ENCODE data around the gene ABCA12.

The ABCA12 gene

GRCh38 chr2:215136669-215137328 is 1.6 kb downstream of the ABCA12 start:
- H3K36me3 ChIP-seq (ENCODE audit: control insufficient read depth in 4 of 4, insufficient read depth in 4 of 4, low read length in 3 of 4), result no peaks in the 10 kb centered on the region
- no peaks in the 10 kb centered on the region for H3K4me1 ChIP-seq (ENCODE audit: control extremely low read depth in 1 of 4, control insufficient read depth in 4 of 4, insufficient read depth in 4 of 4, low read length in 3 of 4)
- H3K27ac ChIP-seq (ENCODE audit: insufficient read depth in 1 of 2, low read depth in 1 of 2, low read length in 2 of 2, poor library complexity in 1 of 2, severe bottlenecking in 2 of 2), result no peak overlapping the region
- no CpG with 5 or more reads among the region's 3 CpGs for WGBS (ENCODE audit: insufficient coverage)
- H3K9me3 ChIP-seq (ENCODE audit: control extremely low read depth in 1 of 5, control insufficient read depth in 4 of 5, insufficient read depth in 2 of 5, low read depth in 1 of 5, low read length in 4 of 5), result no peaks in the 10 kb centered on the region
- H3K4me3 ChIP-seq (ENCODE audit: control insufficient read depth in 1 of 7, extremely low read depth in 1 of 7, insufficient read depth in 4 of 7, low read depth in 2 of 7, low read length in 6 of 7), result no peak overlapping the region
- ChIA-PET POLR2A (no interaction called here), CTCF (no interaction called here)
- H3K27me3 ChIP-seq (replicated peaks in 2 of 5; ENCODE audit: control insufficient read depth in 4 of 5, insufficient read depth in 5 of 5, low read length in 4 of 5), result no peaks in the 10 kb centered on the region
- no peak for DNase-seq

GRCh38 chr2:215120401-215120800 is 18.0 kb downstream of the ABCA12 start:
- 88% methylated on average over 3 of the region's 3 CpGs for WGBS (ENCODE audit: insufficient coverage)
- Histone ChIP-seq H3K4me1 (ENCODE audit: control extremely low read depth in 1 of 4, control insufficient read depth in 4 of 4, insufficient read depth in 4 of 4, low read length in 3 of 4) (no peaks in the 10 kb centered on the region), H3K27ac (ENCODE audit: insufficient read depth in 1 of 2, low read depth in 1 of 2, low read length in 2 of 2, poor library complexity in 1 of 2, severe bottlenecking in 2 of 2) (no peak overlapping the region), H3K4me3 (ENCODE audit: control insufficient read depth in 1 of 7, extremely low read depth in 1 of 7, insufficient read depth in 4 of 7, low read depth in 2 of 7, low read length in 6 of 7) (no peak overlapping the region), H3K36me3 (ENCODE audit: control insufficient read depth in 4 of 4, insufficient read depth in 4 of 4, low read length in 3 of 4) (no peaks in the 10 kb centered on the region), H3K27me3 (replicated peaks in 2 of 5; ENCODE audit: control insufficient read depth in 4 of 5, insufficient read depth in 5 of 5, low read length in 4 of 5) (no peaks in the 10 kb centered on the region), H3K9me3 (ENCODE audit: control extremely low read depth in 1 of 5, control insufficient read depth in 4 of 5, insufficient read depth in 2 of 5, low read depth in 1 of 5, low read length in 4 of 5) (peaks cover 0 to 5% (median 0%) of the 10 kb centered on the region in 5 experiments)
- no peak for DNase-seq
- CTCF ChIA-PET, result no interaction called here
- POLR2A ChIA-PET, result no interaction called here

- Histone ChIP-seq H3K27me3 (replicated peaks in 2 of 5; ENCODE audit: control insufficient read depth in 4 of 5, insufficient read depth in 5 of 5, low read length in 4 of 5) (no peaks in the 10 kb centered on the region), H3K4me1 (ENCODE audit: control extremely low read depth in 1 of 4, control insufficient read depth in 4 of 4, insufficient read depth in 4 of 4, low read length in 3 of 4) (no peaks in the 10 kb centered on the region), H3K9me3 (ENCODE audit: control extremely low read depth in 1 of 5, control insufficient read depth in 4 of 5, insufficient read depth in 2 of 5, low read depth in 1 of 5, low read length in 4 of 5) (peaks cover 0 to 5% (median 0%) of the 10 kb centered on the region in 5 experiments), H3K4me3 (ENCODE audit: control insufficient read depth in 1 of 7, extremely low read depth in 1 of 7, insufficient read depth in 4 of 7, low read depth in 2 of 7, low read length in 6 of 7) (no peak overlapping the region), H3K27ac (ENCODE audit: insufficient read depth in 1 of 2, low read depth in 1 of 2, low read length in 2 of 2, poor library complexity in 1 of 2, severe bottlenecking in 2 of 2) (no peak overlapping the region), H3K36me3 (ENCODE audit: control insufficient read depth in 4 of 4, insufficient read depth in 4 of 4, low read length in 3 of 4) (no peaks in the 10 kb centered on the region)
- POLR2A ChIA-PET, result no interaction called here
- no CpG with 5 or more reads among the region's 2 CpGs for WGBS (ENCODE audit: insufficient coverage)
- CTCF ChIA-PET, result no interaction called here
- DNase-seq, result no peak
Observed at GRCh38 chr2:215119847-215120246, 18.6 kb downstream of the ABCA12 start.

- WGBS (ENCODE audit: insufficient coverage), result no CpG with 5 or more reads among the region's 3 CpGs
- ChIA-PET POLR2A (no interaction called here), CTCF (no interaction called here)
- Histone ChIP-seq H3K27ac (ENCODE audit: insufficient read depth in 1 of 2, low read depth in 1 of 2, low read length in 2 of 2, poor library complexity in 1 of 2, severe bottlenecking in 2 of 2) (no peak overlapping the region), H3K4me3 (ENCODE audit: control insufficient read depth in 1 of 7, extremely low read depth in 1 of 7, insufficient read depth in 4 of 7, low read depth in 2 of 7, low read length in 6 of 7) (no peak overlapping the region), H3K36me3 (ENCODE audit: control insufficient read depth in 4 of 4, insufficient read depth in 4 of 4, low read length in 3 of 4) (no peaks in the 10 kb centered on the region), H3K4me1 (ENCODE audit: control extremely low read depth in 1 of 4, control insufficient read depth in 4 of 4, insufficient read depth in 4 of 4, low read length in 3 of 4) (no peaks in the 10 kb centered on the region), H3K27me3 (replicated peaks in 2 of 5; ENCODE audit: control insufficient read depth in 4 of 5, insufficient read depth in 5 of 5, low read length in 4 of 5) (no peaks in the 10 kb centered on the region), H3K9me3 (ENCODE audit: control extremely low read depth in 1 of 5, control insufficient read depth in 4 of 5, insufficient read depth in 2 of 5, low read depth in 1 of 5, low read length in 4 of 5) (no peaks in the 10 kb centered on the region)
- DNase-seq, result no peak
Observed at GRCh38 chr2:215110918-215111317, 27.5 kb downstream of the ABCA12 start.

- no peak for DNase-seq
- POLR2A ChIA-PET, result no interaction called here
- Histone ChIP-seq H3K4me3 (ENCODE audit: control insufficient read depth in 1 of 7, extremely low read depth in 1 of 7, insufficient read depth in 4 of 7, low read depth in 2 of 7, low read length in 6 of 7) (no peak overlapping the region), H3K4me1 (ENCODE audit: control extremely low read depth in 1 of 4, control insufficient read depth in 4 of 4, insufficient read depth in 4 of 4, low read length in 3 of 4) (no peaks in the 10 kb centered on the region), H3K27me3 (replicated peaks in 2 of 5; ENCODE audit: control insufficient read depth in 4 of 5, insufficient read depth in 5 of 5, low read length in 4 of 5) (no peaks in the 10 kb centered on the region), H3K27ac (ENCODE audit: insufficient read depth in 1 of 2, low read depth in 1 of 2, low read length in 2 of 2, poor library complexity in 1 of 2, severe bottlenecking in 2 of 2) (no peak overlapping the region), H3K36me3 (ENCODE audit: control insufficient read depth in 4 of 4, insufficient read depth in 4 of 4, low read length in 3 of 4) (no peaks in the 10 kb centered on the region), H3K9me3 (ENCODE audit: control extremely low read depth in 1 of 5, control insufficient read depth in 4 of 5, insufficient read depth in 2 of 5, low read depth in 1 of 5, low read length in 4 of 5) (peaks cover 0 to 1% (median 0%) of the 10 kb centered on the region in 5 experiments)
- CTCF ChIA-PET, result no interaction called here
- 76% methylated on average over 3 of the region's 5 CpGs for WGBS (ENCODE audit: insufficient coverage)
Observed at GRCh38 chr2:215107216-215108056, 31.0 kb downstream of the ABCA12 start.

GRCh38 chr2:215105607-215106354 is 32.6 kb downstream of the ABCA12 start:
- ChIA-PET POLR2A (no interaction called here), CTCF (no interaction called here)
- DNase-seq, result no peak
- Histone ChIP-seq H3K27me3 (replicated peaks in 2 of 5; ENCODE audit: control insufficient read depth in 4 of 5, insufficient read depth in 5 of 5, low read length in 4 of 5) (no peaks in the 10 kb centered on the region), H3K4me1 (ENCODE audit: control extremely low read depth in 1 of 4, control insufficient read depth in 4 of 4, insufficient read depth in 4 of 4, low read length in 3 of 4) (no peaks in the 10 kb centered on the region), H3K36me3 (ENCODE audit: control insufficient read depth in 4 of 4, insufficient read depth in 4 of 4, low read length in 3 of 4) (no peaks in the 10 kb centered on the region), H3K27ac (ENCODE audit: insufficient read depth in 1 of 2, low read depth in 1 of 2, low read length in 2 of 2, poor library complexity in 1 of 2, severe bottlenecking in 2 of 2) (no peak overlapping the region), H3K4me3 (ENCODE audit: control insufficient read depth in 1 of 7, extremely low read depth in 1 of 7, insufficient read depth in 4 of 7, low read depth in 2 of 7, low read length in 6 of 7) (no peak overlapping the region), H3K9me3 (ENCODE audit: control extremely low read depth in 1 of 5, control insufficient read depth in 4 of 5, insufficient read depth in 2 of 5, low read depth in 1 of 5, low read length in 4 of 5) (peaks cover 0 to 1% (median 0%) of the 10 kb centered on the region in 5 experiments)
- WGBS (ENCODE audit: insufficient coverage), result 100% methylated on average over 5 of the region's 5 CpGs

GRCh38 chr2:215104226-215104625 is 34.2 kb downstream of the ABCA12 start:
- Histone ChIP-seq H3K27ac (ENCODE audit: insufficient read depth in 1 of 2, low read depth in 1 of 2, low read length in 2 of 2, poor library complexity in 1 of 2, severe bottlenecking in 2 of 2) (no peak overlapping the region), H3K9me3 (ENCODE audit: control extremely low read depth in 1 of 5, control insufficient read depth in 4 of 5, insufficient read depth in 2 of 5, low read depth in 1 of 5, low read length in 4 of 5) (peaks cover 0 to 1% (median 0%) of the 10 kb centered on the region in 5 experiments), H3K4me1 (ENCODE audit: control extremely low read depth in 1 of 4, control insufficient read depth in 4 of 4, insufficient read depth in 4 of 4, low read length in 3 of 4) (no peaks in the 10 kb centered on the region), H3K36me3 (ENCODE audit: control insufficient read depth in 4 of 4, insufficient read depth in 4 of 4, low read length in 3 of 4) (no peaks in the 10 kb centered on the region), H3K27me3 (replicated peaks in 2 of 5; ENCODE audit: control insufficient read depth in 4 of 5, insufficient read depth in 5 of 5, low read length in 4 of 5) (no peaks in the 10 kb centered on the region), H3K4me3 (ENCODE audit: control insufficient read depth in 1 of 7, extremely low read depth in 1 of 7, insufficient read depth in 4 of 7, low read depth in 2 of 7, low read length in 6 of 7) (no peak overlapping the region)
- 81% methylated on average over 4 of the region's 4 CpGs for WGBS (ENCODE audit: insufficient coverage)
- ChIA-PET POLR2A (no interaction called here), CTCF (no interaction called here)
- DNase-seq, result no peak

Data from common myeloid progenitor, CD34-positive (primary cell).